Type B pancreatic cell (in vitro differentiated cells): Measurements from ENCODE around the gene JAK1. TPM values are rescaled to one million over a fixed set of nuclear protein-coding genes. Genes with fewer than 3 reads are reported as not detected.

Experiments
- DNase-seq: peaks from one replicate; pipeline ENCODE4 v3.0.0; 2021; ENCODE audit warnings: mixed read lengths; ENCODE audit not compliant: unreplicated experiment; ENCODE audit errors: extremely low spot score
- H3K27ac Mint-ChIP-seq: 2 replicates; pipeline ENCODE4 v1.8.0; 2021; ENCODE audit warnings: mild to moderate bottlenecking, mixed read lengths
- H3K27me3 Mint-ChIP-seq: 2 replicates; pipeline ENCODE4 v1.8.0; 2021; ENCODE audit warnings: mixed read lengths
- H3K36me3 Mint-ChIP-seq: 2 replicates; pipeline ENCODE4 v1.8.0; 2021; ENCODE audit warnings: mixed read lengths
- H3K4me1 Mint-ChIP-seq: one replicate; pipeline ENCODE4 v1.8.0; 2021; ENCODE audit warnings: mixed read lengths; ENCODE audit not compliant: unreplicated experiment
- H3K4me3 Mint-ChIP-seq: 2 replicates; pipeline ENCODE4 v1.8.0; 2021; ENCODE audit warnings: mild to moderate bottlenecking, mixed read lengths
- H3K9me3 Mint-ChIP-seq: 2 replicates; pipeline ENCODE4 v1.8.0; 2021; ENCODE audit warnings: mixed read lengths
- total RNA-seq: library from RNA; stranded (reverse); gene quantifications from 2 replicates; pipeline ENCODE4 v1.2.1, GENCODE V29; 2021; ENCODE audit warnings: low replicate concordance
- TF ChIP-seq, protein P1 (sequence below): fragments of 200-600 bp; sonication (generic); conservative IDR thresholded peaks from 2 replicates; pipeline ENCODE4 v1.5.0; 2021; ENCODE audit warnings: antibody characterized with exemption, mild to moderate bottlenecking

The JAK1 gene
- total RNA-seq, 1 donor from 2014 or later = 54.8 TPM

DNA sequence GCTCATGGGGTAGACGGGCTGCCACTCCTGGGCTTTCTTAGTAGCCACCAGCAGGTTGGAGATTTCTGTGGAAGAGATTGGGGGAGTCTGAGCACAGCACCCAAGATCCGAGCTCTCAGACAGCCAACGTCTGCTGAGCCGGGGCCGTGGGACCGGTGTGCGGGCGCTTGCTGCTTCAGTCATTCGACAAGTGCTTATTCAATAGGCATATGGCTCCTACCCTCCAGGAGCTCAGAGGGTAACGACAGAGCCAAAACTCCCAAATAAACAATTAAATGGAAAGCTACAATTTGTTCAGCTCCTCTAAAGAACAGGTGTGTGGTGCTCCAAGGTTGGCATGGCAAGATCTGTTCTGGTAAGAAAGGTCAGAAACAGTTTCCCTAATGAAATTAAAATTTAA, 115.5 kb downstream of the JAK1 start:
- Mint-ChIP-seq H3K4me1 (no peaks in the 10 kb centered on the region), H3K36me3 (peaks cover 24% of the 10 kb centered on the region)

DNA sequence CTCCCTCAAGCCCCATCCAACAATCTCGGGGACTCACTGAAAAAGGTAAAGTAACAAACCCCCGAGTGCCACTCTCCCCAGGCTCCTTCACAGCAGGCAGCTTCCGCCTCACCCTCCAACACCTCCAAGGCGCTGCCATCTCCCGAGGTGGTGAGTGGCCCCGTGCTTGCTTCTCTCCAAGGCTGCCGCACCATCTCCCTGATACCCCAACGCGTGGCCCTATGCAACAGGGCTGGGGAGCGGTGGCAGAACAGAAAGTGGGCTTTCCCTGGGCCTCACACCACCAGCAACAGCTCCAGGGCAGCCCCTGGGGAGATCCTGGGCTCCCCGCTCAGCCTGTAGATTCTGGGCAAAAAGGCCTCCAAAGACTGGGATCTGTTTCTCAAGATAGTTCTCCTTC, 116.4 kb downstream of the JAK1 start:
- H3K9me3 Mint-ChIP-seq = no peaks in the 10 kb centered on the region
- no peaks in the 10 kb centered on the region for H3K4me1 Mint-ChIP-seq
- TF ChIP-seq, protein P1, sequence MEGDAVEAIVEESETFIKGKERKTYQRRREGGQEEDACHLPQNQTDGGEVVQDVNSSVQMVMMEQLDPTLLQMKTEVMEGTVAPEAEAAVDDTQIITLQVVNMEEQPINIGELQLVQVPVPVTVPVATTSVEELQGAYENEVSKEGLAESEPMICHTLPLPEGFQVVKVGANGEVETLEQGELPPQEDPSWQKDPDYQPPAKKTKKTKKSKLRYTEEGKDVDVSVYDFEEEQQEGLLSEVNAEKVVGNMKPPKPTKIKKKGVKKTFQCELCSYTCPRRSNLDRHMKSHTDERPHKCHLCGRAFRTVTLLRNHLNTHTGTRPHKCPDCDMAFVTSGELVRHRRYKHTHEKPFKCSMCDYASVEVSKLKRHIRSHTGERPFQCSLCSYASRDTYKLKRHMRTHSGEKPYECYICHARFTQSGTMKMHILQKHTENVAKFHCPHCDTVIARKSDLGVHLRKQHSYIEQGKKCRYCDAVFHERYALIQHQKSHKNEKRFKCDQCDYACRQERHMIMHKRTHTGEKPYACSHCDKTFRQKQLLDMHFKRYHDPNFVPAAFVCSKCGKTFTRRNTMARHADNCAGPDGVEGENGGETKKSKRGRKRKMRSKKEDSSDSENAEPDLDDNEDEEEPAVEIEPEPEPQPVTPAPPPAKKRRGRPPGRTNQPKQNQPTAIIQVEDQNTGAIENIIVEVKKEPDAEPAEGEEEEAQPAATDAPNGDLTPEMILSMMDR = no peak
- peak; percentile 59 for DNase-seq
- no peak overlapping the region for H3K4me3 Mint-ChIP-seq
- H3K36me3 Mint-ChIP-seq = peaks cover 26% of the 10 kb centered on the region
- H3K27me3 Mint-ChIP-seq = no peaks in the 10 kb centered on the region
- H3K27ac Mint-ChIP-seq = no peak overlapping the region

More for the DNA sequence above, 115.5 kb downstream of the JAK1 start:
- TF ChIP-seq, protein P1 = no peak
- Mint-ChIP-seq H3K27ac (no peak overlapping the region), H3K27me3 (no peaks in the 10 kb centered on the region), H3K9me3 (no peaks in the 10 kb centered on the region), H3K4me3 (no peak overlapping the region)
- no peak for DNase-seq

DNA sequence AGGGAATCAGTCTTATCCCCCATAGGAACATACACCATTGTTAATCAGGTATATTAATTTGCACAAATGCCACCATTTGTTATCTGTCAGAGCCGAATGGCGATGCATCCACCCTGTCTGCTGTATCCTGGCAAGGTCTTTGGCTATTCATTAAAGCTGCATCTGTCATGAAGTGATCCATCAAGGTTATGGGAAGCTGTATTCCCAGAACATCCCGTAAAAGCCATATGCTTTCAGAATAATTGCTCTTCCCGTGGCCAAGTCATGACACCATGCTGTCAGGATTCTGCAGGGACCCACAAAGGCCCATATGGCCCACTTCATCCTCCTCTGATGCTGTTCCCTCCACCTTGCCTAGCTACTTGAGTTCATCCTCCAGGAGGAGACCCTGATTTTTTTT, 117.5 kb downstream of the JAK1 start:
- TF ChIP-seq, protein P1 = no peak

DNA sequence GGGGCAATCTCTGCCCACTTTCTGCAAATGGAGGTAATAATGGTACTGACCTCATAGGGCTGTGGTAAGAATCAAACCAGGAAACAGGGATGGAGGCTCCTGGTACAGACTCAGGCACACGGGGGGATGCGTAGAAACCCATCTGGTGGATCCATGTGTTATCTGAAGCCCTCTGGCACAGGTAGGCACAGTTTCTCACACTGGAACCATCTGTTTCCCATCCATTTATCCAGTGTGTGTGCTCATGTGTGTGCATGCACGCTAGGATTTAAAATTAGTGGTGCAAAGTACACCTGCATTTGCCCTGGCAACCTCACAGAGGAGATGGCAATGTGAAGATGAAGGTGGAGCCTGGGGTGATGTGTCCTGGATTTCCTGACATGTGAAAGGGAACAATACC, 118.2 kb downstream of the JAK1 start:
- peak; percentile 37 for DNase-seq
- no peak overlapping the region for H3K27ac Mint-ChIP-seq
- no peaks in the 10 kb centered on the region for H3K9me3 Mint-ChIP-seq
- H3K36me3 Mint-ChIP-seq = peaks cover 27% of the 10 kb centered on the region
- H3K4me3 Mint-ChIP-seq = no peak overlapping the region
- H3K27me3 Mint-ChIP-seq = no peaks in the 10 kb centered on the region
- no peaks in the 10 kb centered on the region for H3K4me1 Mint-ChIP-seq
- TF ChIP-seq, protein P1 = no peak

More for the DNA sequence above, 117.5 kb downstream of the JAK1 start:
- Mint-ChIP-seq H3K27ac (no peak overlapping the region), H3K36me3 (peaks cover 29% of the 10 kb centered on the region), H3K4me3 (no peak overlapping the region), H3K27me3 (no peaks in the 10 kb centered on the region), H3K9me3 (no peaks in the 10 kb centered on the region), H3K4me1 (no peaks in the 10 kb centered on the region)
- DNase-seq = peak; percentile 3

DNA sequence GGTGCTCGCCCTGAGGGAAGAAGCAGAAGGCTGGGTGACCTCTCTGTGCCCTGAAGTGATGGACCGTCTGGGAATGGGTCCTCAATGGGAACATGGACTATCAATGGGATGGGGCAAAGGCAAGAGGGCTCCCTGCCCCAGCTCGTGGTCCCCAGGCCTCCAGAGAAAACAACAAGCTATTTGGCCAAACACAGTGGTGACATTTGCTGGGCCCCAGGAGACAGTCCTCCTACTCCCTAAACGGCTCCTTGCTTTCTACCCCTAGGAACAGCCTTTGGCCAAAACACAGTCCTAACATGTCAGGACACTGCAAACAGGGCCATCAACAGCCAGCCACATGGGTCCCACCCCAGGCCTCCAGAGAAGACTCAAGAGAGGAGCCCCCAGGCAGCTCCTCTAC, 118.7 kb downstream of the JAK1 start:
- H3K9me3 Mint-ChIP-seq = no peaks in the 10 kb centered on the region
- H3K36me3 Mint-ChIP-seq = peaks cover 30% of the 10 kb centered on the region
- no peak overlapping the region for H3K27ac Mint-ChIP-seq
- no peaks in the 10 kb centered on the region for H3K27me3 Mint-ChIP-seq
- no peak overlapping the region for H3K4me3 Mint-ChIP-seq
- TF ChIP-seq, protein P1 = no peak
- H3K4me1 Mint-ChIP-seq = no peaks in the 10 kb centered on the region
- peak; percentile 34 for DNase-seq
